Measurements from ENCODE around the gene TNK2.

- TF ChIP-seq POLR2A (IDR thresholded peaks at IDR 0.05; ENCODE audit: insufficient read depth in 1 of 2, low read depth in 2 of 2, low read length in 2 of 2), result no peak
- TF ChIP-seq SIN3A (IDR thresholded peaks at IDR 0.05; ENCODE audit: borderline replicate concordance, low read depth, low read length), result no peak
- TF ChIP-seq MLXIP (CRISPR knock-in tag; IDR thresholded peaks at IDR 0.05; ENCODE audit: borderline replicate concordance), result no peak
- no peak for TF ChIP-seq TCF12 (IDR thresholded peaks at IDR 0.05)
- no peak for TF ChIP-seq TCF12 (CRISPR knock-in tag; IDR thresholded peaks at IDR 0.05)
- TF ChIP-seq TOPORS (CRISPR knock-in tag; IDR thresholded peaks at IDR 0.05), result no peak
- no peak for TF ChIP-seq RAD21 (CRISPR knock-in tag; IDR thresholded peaks at IDR 0.05)
- TF ChIP-seq ARNT (IDR thresholded peaks at IDR 0.05), result no peak
- no peak for TF ChIP-seq ZNF629 (CRISPR knock-in tag; conservative IDR thresholded peaks at IDR 0.05)
- TF ChIP-seq KMT2B (CRISPR knock-in tag; IDR thresholded peaks at IDR 0.05), result no peak
- TF ChIP-seq REST (IDR thresholded peaks at IDR 0.05; ENCODE audit: borderline replicate concordance in 1 of 2, low read depth in 1 of 2, low read length in 2 of 2), result no peak
- TF ChIP-seq SMC3 (IDR thresholded peaks at IDR 0.05; ENCODE audit: low read length), result no peak
- no peak for TF ChIP-seq HDAC2 (CRISPR knock-in tag; IDR thresholded peaks at IDR 0.05)
- TF ChIP-seq GATA4 (IDR thresholded peaks at IDR 0.05; ENCODE audit: borderline replicate concordance, low read depth), result no peak
- TF ChIP-seq POLR2AphosphoS2 (IDR thresholded peaks at IDR 0.05; ENCODE audit: low read depth, low read length), result no peak
These were observed 51.8 kb downstream of the TNK2 start for GRCh38 chr3:195856410-195857084.
